NCI-H2171 treated with DMSO at 0.1 percent for 48 hours (cell line): Measurements from ENCODE around the gene SCAMP1.
"Not testable (repeated sequence)": the region's sequence is repeated elsewhere in the genome, so short reads cannot be mapped to it uniquely, and the experiment has no call there.

ENCODE experiments used
- DNase-seq: peaks from one replicate; lab custom pipeline; 2025; lab: John Stamatoyannopoulos, UW

SCAMP1 gene, protein sequence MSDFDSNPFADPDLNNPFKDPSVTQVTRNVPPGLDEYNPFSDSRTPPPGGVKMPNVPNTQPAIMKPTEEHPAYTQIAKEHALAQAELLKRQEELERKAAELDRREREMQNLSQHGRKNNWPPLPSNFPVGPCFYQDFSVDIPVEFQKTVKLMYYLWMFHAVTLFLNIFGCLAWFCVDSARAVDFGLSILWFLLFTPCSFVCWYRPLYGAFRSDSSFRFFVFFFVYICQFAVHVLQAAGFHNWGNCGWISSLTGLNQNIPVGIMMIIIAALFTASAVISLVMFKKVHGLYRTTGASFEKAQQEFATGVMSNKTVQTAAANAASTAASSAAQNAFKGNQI

DNA sequence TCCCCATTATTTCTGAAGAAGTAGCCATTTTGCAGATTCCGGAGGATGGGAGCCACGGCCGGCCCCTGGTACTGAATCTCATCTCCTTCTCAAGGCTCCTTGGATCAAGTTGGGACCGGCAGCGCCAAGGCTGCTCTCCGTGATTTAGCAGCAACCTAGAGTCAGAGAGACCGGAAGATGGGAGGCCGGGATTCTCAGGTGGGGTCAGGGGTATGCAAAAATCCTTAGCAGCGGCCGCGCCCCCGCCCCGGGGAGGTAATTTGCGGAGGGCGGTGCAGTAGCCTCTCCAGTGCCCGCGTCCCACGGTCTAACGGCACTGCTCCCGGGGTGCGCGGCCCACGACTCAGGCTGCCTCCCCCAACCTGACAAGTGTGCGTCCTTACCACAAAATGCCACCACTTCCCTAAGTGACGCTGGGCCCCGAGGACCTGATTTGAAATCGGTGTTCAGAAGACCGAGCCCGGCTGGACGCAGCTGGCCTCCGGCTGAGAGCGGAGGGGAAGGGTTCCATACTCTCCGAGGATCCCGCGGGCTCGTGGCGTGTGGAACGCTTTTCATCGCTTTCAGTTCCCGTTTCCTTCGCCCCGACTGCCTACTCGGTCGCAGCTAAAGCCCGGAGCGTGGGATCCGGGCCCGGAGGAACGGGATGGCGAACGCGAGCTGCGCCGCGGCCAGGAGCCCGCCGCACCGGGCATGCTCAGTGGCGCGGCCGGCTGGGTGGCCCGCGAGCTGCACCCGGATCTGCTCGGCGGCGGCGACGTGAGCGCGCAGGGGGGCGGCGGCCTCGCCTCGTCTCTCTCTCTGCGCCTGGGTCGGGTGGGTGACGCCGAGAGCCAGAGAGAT is at the start of gene SCAMP1:
SCAMP1 (plus strand) TSS at position 787 of the 843 bp plus-strand sequence; CDS start at position 842, 55 bp downstream.
- peak; percentile 73 for DNase-seq

GRCh38 chr5:78317515-78317914 is 42.9 kb upstream of the SCAMP1 start:
- no peak for DNase-seq

- no peak for DNase-seq
These were observed 42.1 kb upstream of the SCAMP1 start for GRCh38 chr5:78318337-78318736.

DNA sequence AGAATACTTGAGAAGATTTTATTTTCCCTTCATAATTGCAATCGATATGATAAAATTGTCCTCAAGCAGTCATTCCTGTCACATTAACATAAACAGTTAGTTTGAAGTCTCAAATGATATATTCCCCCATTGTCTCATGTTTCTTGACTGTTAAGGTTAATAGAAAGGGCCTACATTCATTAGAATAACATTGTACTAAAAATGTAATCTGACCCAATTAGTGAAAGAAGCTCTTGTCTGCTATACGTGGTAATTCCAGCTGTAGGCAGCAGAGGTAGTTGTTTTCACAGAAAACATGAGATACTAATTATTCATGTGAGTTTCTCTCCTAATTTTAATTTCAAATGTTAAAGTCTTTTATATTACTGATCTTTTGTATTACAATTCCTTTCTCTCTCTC is 40.0 kb upstream of the SCAMP1 start:
- peak; percentile 0 for DNase-seq

- no peak for DNase-seq
These were observed 37.2 kb upstream of the SCAMP1 start for GRCh38 chr5:78323241-78323640.

DNA sequence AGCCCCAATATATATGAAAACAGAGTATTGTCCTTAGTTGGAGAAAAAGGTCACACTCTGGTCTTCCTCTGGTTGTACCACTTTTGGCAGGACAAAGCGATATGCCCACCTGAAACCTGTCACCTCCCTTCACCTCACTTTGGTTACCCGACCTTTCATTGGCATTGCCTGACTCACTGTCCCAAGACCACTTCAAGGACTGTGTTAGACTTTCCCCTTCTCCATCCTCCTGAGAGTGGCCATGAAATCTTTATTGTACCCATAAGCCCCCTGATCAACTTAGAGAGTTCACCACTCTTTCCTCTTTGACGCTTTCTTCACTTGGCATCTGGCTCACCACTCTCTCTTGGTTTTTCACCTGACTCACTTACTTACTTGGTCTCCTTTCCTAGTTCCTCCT is 33.5 kb upstream of the SCAMP1 start:
- DNase-seq: no peak

- no peak for DNase-seq
These were observed 32.5 kb upstream of the SCAMP1 start for GRCh38 chr5:78327761-78328510.

GRCh38 chr5:78328585-78329173 is 31.7 kb upstream of the SCAMP1 start:
- DNase-seq: no peak

- no peak for DNase-seq
These were observed 28.8 kb upstream of the SCAMP1 start for GRCh38 chr5:78331523-78332080.

DNA sequence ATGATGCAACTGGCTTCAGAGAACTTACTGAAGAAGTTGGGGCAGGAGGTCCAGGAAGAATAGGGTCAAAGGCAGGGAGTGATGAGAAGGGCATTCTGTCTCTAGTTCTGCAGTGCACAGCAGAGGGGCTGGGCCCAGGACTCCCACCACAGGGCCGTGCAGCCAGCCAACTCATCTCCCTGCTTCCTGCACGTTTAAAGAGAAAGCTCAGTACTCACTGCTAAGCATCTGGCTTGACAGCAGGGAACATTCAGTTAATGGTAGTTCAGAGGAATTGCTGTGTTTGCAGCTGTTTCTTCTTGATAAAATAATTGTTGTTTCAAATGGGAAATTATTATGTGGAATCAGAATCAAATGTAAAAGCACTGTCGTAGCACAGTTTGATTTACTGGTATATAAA is 25.6 kb upstream of the SCAMP1 start:
- DNase-seq: peak; percentile 4

DNA sequence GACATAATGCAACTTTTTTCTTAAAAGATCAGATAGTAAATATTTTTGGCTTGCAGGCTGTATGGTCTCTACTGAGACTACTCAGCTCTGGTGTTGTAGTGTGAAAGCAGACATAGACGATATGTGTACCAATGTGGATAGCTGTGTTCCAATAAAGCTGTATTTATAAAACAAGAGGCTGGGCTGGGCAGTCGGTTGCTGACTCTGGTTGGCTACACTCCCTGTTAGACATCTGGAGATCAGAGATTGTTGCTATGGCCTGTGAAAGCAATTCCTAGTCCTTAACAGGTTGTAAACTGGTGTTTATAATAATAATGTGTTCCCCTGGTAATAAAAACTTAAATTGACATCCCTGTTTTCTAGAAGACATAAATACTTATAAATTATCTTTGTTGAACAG is 24.4 kb upstream of the SCAMP1 start:
- no peak for DNase-seq

DNA sequence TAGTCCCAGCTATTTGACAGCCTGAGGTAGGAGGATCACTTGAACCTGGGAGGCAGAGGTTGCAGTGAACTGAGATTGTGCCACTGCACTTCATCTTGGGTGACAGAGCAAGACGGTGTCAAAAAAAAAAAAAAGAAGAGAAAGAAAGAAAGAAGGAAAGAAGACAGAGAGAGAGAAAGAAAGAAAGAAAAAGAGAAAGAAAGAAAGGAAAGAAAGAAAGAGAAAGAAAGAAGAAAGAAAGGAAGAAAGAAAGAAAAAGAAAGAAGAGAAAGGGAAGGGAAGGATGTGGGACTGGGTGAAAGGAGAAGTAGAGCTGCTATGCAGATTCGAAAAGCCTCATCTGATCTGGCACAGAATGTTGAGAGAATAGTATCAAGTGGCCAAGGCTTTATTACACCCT is 23.7 kb upstream of the SCAMP1 start:
- DNase-seq: no peak

DNA sequence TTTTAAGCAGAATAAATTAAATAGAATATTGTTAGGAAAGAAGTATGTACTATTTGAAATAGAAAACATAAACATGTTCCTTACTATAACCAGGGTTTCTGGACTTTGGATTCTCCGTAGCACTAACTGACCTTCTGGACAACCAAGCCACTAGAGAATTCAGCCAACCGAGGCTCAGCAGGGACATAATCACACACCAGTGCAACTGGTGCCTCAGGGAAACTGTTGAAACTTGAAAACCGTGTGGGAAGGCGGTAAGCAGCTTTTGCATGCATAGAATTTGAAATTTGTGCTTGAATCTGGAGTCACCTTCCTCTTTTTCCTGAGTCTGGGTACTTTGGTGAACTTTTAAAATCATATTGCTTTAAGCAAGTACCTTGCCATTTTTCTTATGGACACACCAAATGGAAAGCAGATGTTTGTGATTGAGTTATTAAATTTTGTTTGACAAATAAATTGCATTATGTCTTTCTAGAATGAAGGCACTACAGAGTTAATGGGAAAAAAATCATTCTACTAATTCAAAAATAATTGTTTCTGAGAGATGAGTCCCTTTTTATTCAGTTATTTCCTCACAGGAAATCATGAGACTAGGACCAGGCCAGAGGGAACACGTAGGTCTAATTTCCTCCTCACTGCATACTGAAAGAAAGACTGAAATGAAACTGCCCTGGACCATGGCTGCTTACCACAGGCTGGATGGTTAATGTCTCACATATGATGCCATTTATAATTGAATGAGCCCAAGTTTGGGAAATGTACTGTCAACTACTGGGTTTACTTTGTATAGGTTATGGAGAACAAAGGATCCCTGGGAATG is 20.6 kb upstream of the SCAMP1 start:
- no peak for DNase-seq

DNA sequence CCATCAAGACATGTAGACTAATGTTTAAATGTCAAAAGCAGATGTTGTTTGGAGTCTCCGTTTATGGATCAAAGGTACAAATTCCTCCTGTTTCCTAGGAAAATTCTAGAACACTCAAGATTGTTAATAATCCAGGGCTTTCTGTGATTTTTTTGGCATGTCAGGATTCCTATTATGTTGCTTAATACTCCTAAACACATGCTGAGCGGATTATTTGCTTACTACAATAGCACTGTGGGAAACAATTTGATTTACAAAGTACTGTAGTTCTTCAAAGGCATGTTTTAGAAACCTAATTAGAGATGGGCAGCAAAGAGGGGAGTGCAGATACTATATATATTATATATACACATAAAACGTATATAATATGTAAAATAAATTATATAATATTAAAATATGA is 19.0 kb upstream of the SCAMP1 start:
- DNase-seq: no peak

GRCh38 chr5:78345485-78345884 is 14.9 kb upstream of the SCAMP1 start:
- DNase-seq: no peak

GRCh38 chr5:78353520-78353919 is 6.9 kb upstream of the SCAMP1 start:
- no peak for DNase-seq

DNA sequence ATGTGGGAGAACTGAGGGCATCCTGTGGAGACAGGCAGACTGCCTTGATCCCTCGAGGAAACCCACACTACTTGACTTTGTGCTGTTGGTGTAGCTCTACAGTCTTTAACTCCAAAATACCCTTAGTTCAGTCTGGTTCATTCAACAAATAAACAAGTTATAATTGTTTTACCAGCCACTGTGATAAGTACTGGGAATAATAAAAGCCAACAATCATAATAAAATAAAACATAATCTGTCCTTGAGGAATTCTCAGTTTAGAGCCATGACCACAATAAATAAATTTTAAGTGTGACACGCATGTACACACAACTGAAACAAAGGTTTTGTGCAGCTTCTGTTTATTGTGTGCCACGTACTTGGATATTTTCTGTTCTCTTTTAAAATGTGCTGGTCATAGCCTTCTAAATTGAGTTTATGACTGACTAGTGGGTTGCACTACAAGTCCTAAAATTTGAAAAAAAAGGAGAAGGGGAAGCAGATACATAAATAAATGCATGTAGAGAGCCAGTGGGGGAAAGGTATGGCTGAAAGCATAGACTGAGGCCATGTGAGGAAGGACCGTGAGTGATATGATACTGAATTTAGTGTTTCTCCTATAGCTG is 6.2 kb upstream of the SCAMP1 start:
- DNase-seq: no peak

- DNase-seq: no peak
These were observed 4.9 kb upstream of the SCAMP1 start for GRCh38 chr5:78355561-78355960.

- DNase-seq: not testable (repeated sequence)
These were observed 974 bp upstream of the SCAMP1 start for GRCh38 chr5:78359455-78359830.

DNA sequence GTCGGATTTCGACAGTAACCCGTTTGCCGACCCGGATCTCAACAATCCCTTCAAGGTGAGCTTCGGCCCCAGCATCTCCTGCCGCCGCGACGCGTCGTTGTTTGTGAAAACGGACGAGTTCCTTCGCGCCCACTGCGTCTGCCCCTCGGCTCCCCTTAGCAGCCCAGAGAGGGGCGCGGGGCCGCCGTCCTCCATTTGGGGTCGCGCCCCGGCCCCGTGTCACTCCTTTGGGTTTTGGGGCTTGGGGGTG is 182 bp downstream of the SCAMP1 start:
- DNase-seq: no peak
